NCI-H82 treated with DMSO at 0.1 percent for 48 hours (cell line): Measurements from ENCODE around the gene CUBN.

Experiments used
- DNase-seq: peaks from one replicate; lab custom pipeline; 2025; ENCODE audit not compliant: unreplicated experiment; lab: John Stamatoyannopoulos, UW

Gene CUBN

GRCh38 chr10:17073725-17074540, 55.7 kb downstream of the CUBN start:
- no peak for DNase-seq

- DNase-seq, result no peak
Measured at GRCh38 chr10:17068953-17069352, 60.7 kb downstream of the CUBN start.

- no peak for DNase-seq
Measured at GRCh38 chr10:17067376-17068264, 62.0 kb downstream of the CUBN start.

- DNase-seq, result no peak
Measured at GRCh38 chr10:17066807-17067206, 62.8 kb downstream of the CUBN start.

GRCh38 chr10:17066000-17066399, 63.6 kb downstream of the CUBN start:
- no peak for DNase-seq

- DNase-seq, result no peak
Measured at GRCh38 chr10:17065273-17065672, 64.3 kb downstream of the CUBN start.

GRCh38 chr10:17064435-17064834, 65.2 kb downstream of the CUBN start:
- DNase-seq, result no peak

- DNase-seq, result no peak
Measured at GRCh38 chr10:17062955-17063484, 66.6 kb downstream of the CUBN start.

- no peak for DNase-seq
Measured at GRCh38 chr10:17062493-17062892, 67.1 kb downstream of the CUBN start.

GRCh38 chr10:17062009-17062408, 67.6 kb downstream of the CUBN start:
- DNase-seq, result no peak

GRCh38 chr10:17061418-17061817, 68.2 kb downstream of the CUBN start:
- no peak for DNase-seq

- no peak for DNase-seq
Measured at GRCh38 chr10:17060289-17060688, 69.3 kb downstream of the CUBN start.

- DNase-seq, result no peak
Measured at GRCh38 chr10:17059197-17059688, 70.4 kb downstream of the CUBN start.

GRCh38 chr10:17058093-17058492, 71.5 kb downstream of the CUBN start:
- DNase-seq, result no peak

- DNase-seq, result no peak
Measured at GRCh38 chr10:17056781-17057428, 72.7 kb downstream of the CUBN start.

- DNase-seq, result no peak
Measured at GRCh38 chr10:17053513-17053912, 76.1 kb downstream of the CUBN start.

GRCh38 chr10:17053061-17053460, 76.5 kb downstream of the CUBN start:
- no peak for DNase-seq

GRCh38 chr10:17051851-17052250, 77.8 kb downstream of the CUBN start:
- no peak for DNase-seq

GRCh38 chr10:17049195-17049594, 80.4 kb downstream of the CUBN start:
- DNase-seq, result no peak

- DNase-seq, result no peak
Measured at GRCh38 chr10:17047908-17048307, 81.7 kb downstream of the CUBN start.

GRCh38 chr10:17046989-17047388, 82.6 kb downstream of the CUBN start:
- no peak for DNase-seq
